Panc1 (cell line): Measurements from ENCODE around the gene RBFOX1. TPM values are rescaled to one million over a fixed set of nuclear protein-coding genes. Genes with fewer than 3 reads are reported as not detected.

ENCODE experiments used
- ATAC-seq: fragments of 200-7000 bp; cut with Tn5 transposase; 2 replicates; pipeline ENCODE4 v1.9.1; 2020; ENCODE audit warnings: mild to moderate bottlenecking, moderate library complexity
- BruUV-seq: library from RNA; stranded (reverse); fragments of 400-500 nt; replicated peaks from 2 replicates; lab custom pipeline; 2021; lab: Mats Ljungman, UMichigan
- CTCF ChIA-PET: fragments of 300-600 bp; sonication (Branson Sonifier 250); formaldehyde crosslinking; loops from one replicate; lab custom pipeline; 2022; ENCODE audit warnings: antibody characterized with exemption; lab: Charles Lee
- POLR2A ChIA-PET: fragments of 300-600 bp; sonication (Branson Sonifier 250); formaldehyde crosslinking; loops from one replicate; lab custom pipeline; 2022; ENCODE audit warnings: antibody characterized with exemption; lab: Charles Lee
- DNase-seq: peaks from one replicate; pipeline ENCODE4 v3.0.0-alpha.2; 2010; ENCODE audit warnings: low read depth, low spot score
- H3K27ac ChIP-seq: 2 replicates; pipeline ENCODE4 v1.5.1; 2011; ENCODE audit warnings: mild to moderate bottlenecking, low read length, inconsistent platforms
- H3K27me3 ChIP-seq: fragments of 200-500 bp; sonication (Bioruptor generic); 2 replicates; pipeline ENCODE4 v1.6.0; 2014; ENCODE audit warnings: low read length, inconsistent platforms; ENCODE audit not compliant: control insufficient read depth, insufficient read depth
- H3K36me3 ChIP-seq: fragments of 200-500 bp; sonication (Bioruptor generic); 2 replicates; pipeline ENCODE4 v1.5.1; 2014; ENCODE audit warnings: inconsistent platforms, mild to moderate bottlenecking, low read length, moderate library complexity; ENCODE audit not compliant: control insufficient read depth, insufficient read depth
- H3K4me1 ChIP-seq: 2 replicates; pipeline ENCODE4 v1.5.1; 2011; ENCODE audit warnings: inconsistent platforms, mild to moderate bottlenecking, low read length, moderate library complexity; ENCODE audit not compliant: control insufficient read depth, insufficient read depth
- H3K4me3 ChIP-seq, 2 experiments: 2 replicates each; pipeline ENCODE4 v1.5.1; 2011 to 2012; ENCODE audit warnings: low read depth in 2 of 2, low read length in 2 of 2, mild to moderate bottlenecking in 2 of 2, inconsistent platforms in 1 of 2, moderate library complexity in 1 of 2
- H3K9me3 ChIP-seq: fragments of 200-500 bp; sonication (Bioruptor generic); 2 replicates; pipeline ENCODE4 v1.5.1; 2014; ENCODE audit warnings: low read depth, mild to moderate bottlenecking, inconsistent platforms, low read length, moderate library complexity; ENCODE audit not compliant: control insufficient read depth, insufficient read depth
- POLR2AphosphoS5 ChIP-seq: IDR thresholded peaks from 2 replicates; pipeline ENCODE4 v1.6.1; 2012; ENCODE audit warnings: mild to moderate bottlenecking, low read depth, low read length, moderate library complexity
- REST ChIP-seq, 2 experiments: IDR thresholded peaks; 2 replicates each; pipeline ENCODE4 v1.6.1; 2011 to 2012; ENCODE audit warnings: low read depth in 2 of 2, control low read depth in 1 of 2, low read length in 1 of 2, mild to moderate bottlenecking in 1 of 2, moderate library complexity in 1 of 2; ENCODE audit not compliant: insufficient read depth in 1 of 2
- SIN3A ChIP-seq: IDR thresholded peaks from 2 replicates; pipeline ENCODE4 v1.6.1; 2012; ENCODE audit warnings: low read depth, mild to moderate bottlenecking, low read length, moderate library complexity, borderline replicate concordance; ENCODE audit not compliant: insufficient read depth
- TCF7L2 ChIP-seq: IDR thresholded peaks from 2 replicates; pipeline ENCODE4 v1.6.1; 2011; ENCODE audit warnings: mild to moderate bottlenecking, low read depth, low read length, inconsistent platforms
- in situ Hi-C: cut with HindIII; loops from 2 replicates; pipeline ENCODE4 v1.10.0; 2016; ENCODE audit warnings: low sequenced_read_pairs, low pct_unique_long_range_greater_than_20kb
- intact Hi-C: fragments of 100-400 bp; cut with micrococcal nuclease; formaldehyde crosslinking; loops from one replicate; pipeline ENCODE4 v1.10.0; 2022; ENCODE audit not compliant: unreplicated experiment
- total RNA-seq: library from RNA; stranded (reverse); gene quantifications from one replicate; pipeline ENCODE4 v1.2.1, GENCODE V29; 2021; ENCODE audit not compliant: unreplicated experiment
- TF ChIP-seq, protein P1 (sequence below): fragments of 450-650 bp; IDR thresholded peaks from 2 replicates; pipeline ENCODE4 v1.5.1; 2017; ENCODE audit warnings: mild to moderate bottlenecking

The RBFOX1 gene
- total RNA-seq, 1 experiment from 2014 or later = not detected

- DNase-seq (no peak), ATAC-seq (no peak)
- CTCF ChIA-PET = no interaction called here
- intact Hi-C loops = no loop called here
- H3K9me3 ChIP-seq = no peaks in the 10 kb centered on the region
- no peaks in the 10 kb centered on the region for H3K36me3 ChIP-seq
- no TSS peak for BruUV-seq
- H3K4me3 ChIP-seq = no peak overlapping the region
- TF ChIP-seq POLR2AphosphoS5 = no peak
- no peak for TF ChIP-seq TCF7L2
- TF ChIP-seq, protein P1, sequence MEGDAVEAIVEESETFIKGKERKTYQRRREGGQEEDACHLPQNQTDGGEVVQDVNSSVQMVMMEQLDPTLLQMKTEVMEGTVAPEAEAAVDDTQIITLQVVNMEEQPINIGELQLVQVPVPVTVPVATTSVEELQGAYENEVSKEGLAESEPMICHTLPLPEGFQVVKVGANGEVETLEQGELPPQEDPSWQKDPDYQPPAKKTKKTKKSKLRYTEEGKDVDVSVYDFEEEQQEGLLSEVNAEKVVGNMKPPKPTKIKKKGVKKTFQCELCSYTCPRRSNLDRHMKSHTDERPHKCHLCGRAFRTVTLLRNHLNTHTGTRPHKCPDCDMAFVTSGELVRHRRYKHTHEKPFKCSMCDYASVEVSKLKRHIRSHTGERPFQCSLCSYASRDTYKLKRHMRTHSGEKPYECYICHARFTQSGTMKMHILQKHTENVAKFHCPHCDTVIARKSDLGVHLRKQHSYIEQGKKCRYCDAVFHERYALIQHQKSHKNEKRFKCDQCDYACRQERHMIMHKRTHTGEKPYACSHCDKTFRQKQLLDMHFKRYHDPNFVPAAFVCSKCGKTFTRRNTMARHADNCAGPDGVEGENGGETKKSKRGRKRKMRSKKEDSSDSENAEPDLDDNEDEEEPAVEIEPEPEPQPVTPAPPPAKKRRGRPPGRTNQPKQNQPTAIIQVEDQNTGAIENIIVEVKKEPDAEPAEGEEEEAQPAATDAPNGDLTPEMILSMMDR = no peak
- TF ChIP-seq REST (IDR thresholded peaks at IDR 0.05; ENCODE audit: insufficient read depth in 1 of 2, low read depth in 2 of 2, low read length in 1 of 2) = no peak
- TF ChIP-seq SIN3A = no peak
- in situ Hi-C loops = no loop called here
- H3K27me3 ChIP-seq = no peaks in the 10 kb centered on the region
- no peaks in the 10 kb centered on the region for H3K4me1 ChIP-seq
- POLR2A ChIA-PET = no interaction called here
- no peak overlapping the region for H3K27ac ChIP-seq
Observed at GRCh38 chr16:7380911-7381310, 48.3 kb downstream of the RBFOX1 start.

DNA sequence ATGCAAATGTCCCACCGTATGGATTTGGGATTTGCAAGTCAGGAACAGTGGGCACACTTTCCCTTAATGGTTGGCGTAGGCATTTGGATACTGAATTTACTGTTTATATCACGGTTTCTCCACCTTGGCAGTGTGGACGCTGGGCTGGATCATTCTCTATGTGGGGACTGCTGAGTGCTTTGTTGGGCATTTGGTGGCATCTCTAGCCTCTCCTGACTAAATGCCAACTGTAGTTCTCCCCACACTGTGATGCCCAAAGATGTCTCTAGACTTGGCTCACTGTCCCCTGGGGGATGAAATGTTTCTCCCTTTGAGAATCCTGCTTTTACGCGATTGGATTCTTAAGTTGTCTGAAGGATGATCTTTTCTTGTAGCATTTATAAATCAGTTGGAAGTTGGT is 49.0 kb downstream of the RBFOX1 start:
- TF ChIP-seq REST (IDR thresholded peaks at IDR 0.05; ENCODE audit: insufficient read depth in 1 of 2, low read depth in 2 of 2, low read length in 1 of 2) (no peak), TCF7L2 (no peak), POLR2AphosphoS5 (no peak), SIN3A (no peak)
- TF ChIP-seq, protein P1 = no peak
- in situ Hi-C loops (no loop called here), intact Hi-C loops (no loop called here)
- Histone ChIP-seq H3K4me1 (no peaks in the 10 kb centered on the region), H3K9me3 (no peaks in the 10 kb centered on the region), H3K4me3 (no peak overlapping the region), H3K36me3 (no peaks in the 10 kb centered on the region), H3K27ac (no peak overlapping the region), H3K27me3 (no peaks in the 10 kb centered on the region)
- no peak for ATAC-seq
- BruUV-seq = no TSS peak
- ChIA-PET POLR2A (no interaction called here), CTCF (no interaction called here)
- DNase-seq = no peak
